ENCODE measurements around the gene INPP5D. TPM values are rescaled to one million over a fixed set of nuclear protein-coding genes. Genes with fewer than 3 reads are reported as not detected.
A peak's percentile ranks its signal among the peaks of the same experiment; 100 is the strongest.
"Not testable (repeated sequence)": the region's sequence is repeated elsewhere in the genome, so short reads cannot be mapped to it uniquely, and the experiment has no call there.

Gene INPP5D
- total RNA-seq, 1 donor from 2014 or later = 2.2 TPM

DNA sequence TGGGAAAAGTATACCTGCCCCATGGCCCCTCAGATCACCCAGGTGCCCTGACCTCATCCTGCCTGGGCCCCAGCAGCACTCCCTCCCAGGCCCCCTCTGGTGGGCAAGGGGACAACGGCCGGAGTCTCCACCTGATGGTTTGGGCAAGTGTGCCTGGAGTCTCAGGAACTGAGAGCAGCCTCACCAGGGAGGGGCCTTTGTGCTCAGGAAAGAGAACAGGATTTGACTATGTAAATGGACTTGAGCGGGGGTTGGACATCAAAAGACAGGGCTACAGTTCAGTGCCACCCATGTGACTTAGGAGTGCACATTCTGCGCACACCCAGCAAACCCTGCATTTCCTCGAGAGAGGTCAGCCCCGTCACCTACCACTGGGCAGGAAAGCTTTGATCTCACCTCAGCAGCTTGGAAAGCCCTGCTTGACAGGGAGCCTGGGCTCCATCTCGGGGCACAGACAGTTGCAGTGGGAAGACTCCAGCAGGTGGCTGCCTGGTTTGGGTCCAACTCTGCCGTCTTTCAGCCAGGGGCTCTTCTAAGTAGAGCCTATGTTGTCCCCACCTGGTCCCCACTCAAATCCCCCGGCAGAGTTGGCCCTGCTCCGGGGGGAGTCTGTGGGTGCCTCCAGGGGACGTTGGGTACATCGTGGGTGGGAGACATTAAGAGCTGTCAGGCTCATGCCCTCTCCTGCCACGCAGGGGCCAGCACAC is 3.3 kb downstream of the INPP5D start:
- H3K36me3 Mint-ChIP-seq (ENCODE audit: unreplicated experiment) = no peaks in the 10 kb centered on the region
- DNase-seq = no peak
- no peak overlapping the region for H3K4me3 Mint-ChIP-seq (ENCODE audit: unreplicated experiment)
- H3K4me1 Mint-ChIP-seq (ENCODE audit: low read depth, unreplicated experiment) = no peaks in the 10 kb centered on the region
- no peaks in the 10 kb centered on the region for H3K9me3 Mint-ChIP-seq (ENCODE audit: unreplicated experiment)
- H3K27me3 Mint-ChIP-seq (ENCODE audit: unreplicated experiment) = no peaks in the 10 kb centered on the region
- H3K27ac Mint-ChIP-seq (ENCODE audit: unreplicated experiment) = no peak overlapping the region
- TF ChIP-seq, protein P1, sequence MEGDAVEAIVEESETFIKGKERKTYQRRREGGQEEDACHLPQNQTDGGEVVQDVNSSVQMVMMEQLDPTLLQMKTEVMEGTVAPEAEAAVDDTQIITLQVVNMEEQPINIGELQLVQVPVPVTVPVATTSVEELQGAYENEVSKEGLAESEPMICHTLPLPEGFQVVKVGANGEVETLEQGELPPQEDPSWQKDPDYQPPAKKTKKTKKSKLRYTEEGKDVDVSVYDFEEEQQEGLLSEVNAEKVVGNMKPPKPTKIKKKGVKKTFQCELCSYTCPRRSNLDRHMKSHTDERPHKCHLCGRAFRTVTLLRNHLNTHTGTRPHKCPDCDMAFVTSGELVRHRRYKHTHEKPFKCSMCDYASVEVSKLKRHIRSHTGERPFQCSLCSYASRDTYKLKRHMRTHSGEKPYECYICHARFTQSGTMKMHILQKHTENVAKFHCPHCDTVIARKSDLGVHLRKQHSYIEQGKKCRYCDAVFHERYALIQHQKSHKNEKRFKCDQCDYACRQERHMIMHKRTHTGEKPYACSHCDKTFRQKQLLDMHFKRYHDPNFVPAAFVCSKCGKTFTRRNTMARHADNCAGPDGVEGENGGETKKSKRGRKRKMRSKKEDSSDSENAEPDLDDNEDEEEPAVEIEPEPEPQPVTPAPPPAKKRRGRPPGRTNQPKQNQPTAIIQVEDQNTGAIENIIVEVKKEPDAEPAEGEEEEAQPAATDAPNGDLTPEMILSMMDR (IDR thresholded peaks at IDR 0.05; ENCODE audit: partially characterized antibody, unreplicated experiment) = peak; percentile 33

DNA sequence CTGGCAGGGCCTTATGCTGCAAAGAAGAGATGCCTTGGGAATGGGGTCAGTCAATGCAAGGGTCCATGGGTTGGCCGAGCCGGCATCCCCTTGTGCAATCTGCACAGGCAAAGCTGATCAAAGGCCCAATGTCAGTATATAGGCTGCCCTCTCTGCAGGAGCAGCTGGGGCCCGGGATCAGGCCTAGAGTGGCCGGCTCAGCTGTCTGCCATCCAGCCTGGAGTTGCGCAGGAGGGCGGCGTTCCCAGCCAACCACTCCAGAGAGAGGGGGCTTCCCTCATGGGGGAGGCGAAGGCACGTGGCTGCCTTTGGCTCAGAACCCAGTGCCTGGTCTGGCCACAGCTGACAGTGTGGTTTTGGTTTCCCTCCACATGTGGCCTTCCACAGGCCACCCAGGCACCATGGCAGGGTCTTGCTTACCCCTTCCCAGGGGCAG is 3.9 kb downstream of the INPP5D start:
- TF ChIP-seq, protein P1 (IDR thresholded peaks at IDR 0.05; ENCODE audit: partially characterized antibody, unreplicated experiment) = no peak
- no peak for DNase-seq
- Mint-ChIP-seq H3K4me1 (ENCODE audit: low read depth, unreplicated experiment) (no peaks in the 10 kb centered on the region), H3K9me3 (ENCODE audit: unreplicated experiment) (no peaks in the 10 kb centered on the region), H3K27ac (ENCODE audit: unreplicated experiment) (no peak overlapping the region), H3K4me3 (ENCODE audit: unreplicated experiment) (no peak overlapping the region), H3K27me3 (ENCODE audit: unreplicated experiment) (no peaks in the 10 kb centered on the region), H3K36me3 (ENCODE audit: unreplicated experiment) (no peaks in the 10 kb centered on the region)

DNA sequence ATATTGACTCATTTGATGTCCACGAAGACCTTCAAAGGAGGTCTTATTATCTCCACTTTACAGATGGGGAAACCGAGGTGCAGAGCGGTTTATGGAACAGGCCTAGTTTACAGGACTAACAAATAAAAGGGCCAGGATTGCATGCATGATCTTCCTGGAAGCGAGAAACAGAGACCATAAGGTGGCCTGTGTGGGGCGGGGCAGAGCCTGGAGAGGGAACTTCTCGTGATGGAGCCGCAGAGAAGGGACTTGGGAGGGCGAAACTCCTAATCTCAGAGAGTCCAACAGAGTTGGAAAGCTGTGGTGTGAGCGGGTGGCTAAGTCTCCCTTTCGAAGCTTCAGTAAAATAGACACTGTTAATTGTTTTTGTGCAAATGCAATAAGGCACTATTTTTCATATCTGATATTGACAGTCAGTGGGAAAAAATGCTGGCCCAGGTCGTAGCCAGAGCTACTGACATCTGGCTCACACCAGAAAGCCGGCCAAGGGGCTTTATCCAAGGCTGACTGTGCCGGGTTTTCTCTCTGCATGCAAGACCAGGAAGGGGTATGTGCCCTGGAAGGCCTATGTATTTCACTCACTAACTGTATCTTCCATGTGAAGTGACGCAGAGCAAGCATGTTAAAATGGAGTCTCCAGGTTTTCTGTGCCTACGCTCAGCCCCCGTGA is 4.5 kb downstream of the INPP5D start:
- no peak for DNase-seq
- H3K4me1 Mint-ChIP-seq (ENCODE audit: low read depth, unreplicated experiment) = no peaks in the 10 kb centered on the region
- no peaks in the 10 kb centered on the region for H3K36me3 Mint-ChIP-seq (ENCODE audit: unreplicated experiment)
- H3K27me3 Mint-ChIP-seq (ENCODE audit: unreplicated experiment) = no peaks in the 10 kb centered on the region
- no peak overlapping the region for H3K4me3 Mint-ChIP-seq (ENCODE audit: unreplicated experiment)
- no peak overlapping the region for H3K27ac Mint-ChIP-seq (ENCODE audit: unreplicated experiment)
- H3K9me3 Mint-ChIP-seq (ENCODE audit: unreplicated experiment) = no peaks in the 10 kb centered on the region
- TF ChIP-seq, protein P1 (IDR thresholded peaks at IDR 0.05; ENCODE audit: partially characterized antibody, unreplicated experiment) = no peak

GRCh38 chr2:233065200-233065589 is 5.1 kb downstream of the INPP5D start:
- H3K27me3 Mint-ChIP-seq (ENCODE audit: unreplicated experiment); H3K9me3 Mint-ChIP-seq (ENCODE audit: unreplicated experiment); H3K4me3 Mint-ChIP-seq (ENCODE audit: unreplicated experiment); H3K4me1 Mint-ChIP-seq (ENCODE audit: low read depth, unreplicated experiment); H3K36me3 Mint-ChIP-seq (ENCODE audit: unreplicated experiment); H3K27ac Mint-ChIP-seq (ENCODE audit: unreplicated experiment); DNase-seq: not testable (repeated sequence)

GRCh38 chr2:233065954-233066470 is 5.9 kb downstream of the INPP5D start:
- Mint-ChIP-seq H3K9me3 (ENCODE audit: unreplicated experiment) (no peaks in the 10 kb centered on the region), H3K4me3 (ENCODE audit: unreplicated experiment) (no peak overlapping the region), H3K4me1 (ENCODE audit: low read depth, unreplicated experiment) (no peaks in the 10 kb centered on the region), H3K36me3 (ENCODE audit: unreplicated experiment) (no peaks in the 10 kb centered on the region), H3K27me3 (ENCODE audit: unreplicated experiment) (no peaks in the 10 kb centered on the region), H3K27ac (ENCODE audit: unreplicated experiment) (no peak overlapping the region)
- TF ChIP-seq, protein P1 (IDR thresholded peaks at IDR 0.05; ENCODE audit: partially characterized antibody, unreplicated experiment) = no peak
- no peak for DNase-seq
